HepG2 (cell line): ENCODE data around the gene VPS37D. TPM values are rescaled to one million over a fixed set of nuclear protein-coding genes. Genes with fewer than 3 reads are reported as not detected.

Experiments
- AKAP8 ChIP-seq: sonication (generic); formaldehyde crosslinking; IDR thresholded peaks from 2 replicates; pipeline ENCODE4 v1.5.1; 2020; ENCODE audit warnings: mild to moderate bottlenecking, missing genetic modification reagents
- ATAD3A ChIP-seq: sonication (generic); formaldehyde crosslinking; IDR thresholded peaks from 2 replicates; pipeline ENCODE4 v1.4.0; 2020; ENCODE audit warnings: missing genetic modification reagents
- BHLHE40 ChIP-seq: IDR thresholded peaks from 2 replicates; pipeline ENCODE4 v1.6.1; 2011; ENCODE audit warnings: low read length, improper control_type of control experiment
- GPN1 ChIP-seq: sonication (generic); formaldehyde crosslinking; IDR thresholded peaks from 2 replicates; pipeline ENCODE4 v1.5.1; 2020; ENCODE audit warnings: missing genetic modification reagents, borderline replicate concordance
- HBP1 ChIP-seq: IDR thresholded peaks from 2 replicates; pipeline ENCODE4 v1.6.1; 2016; ENCODE audit warnings: low read depth, control low read depth
- HNRNPL ChIP-seq: fragments of 200-400 bp; formaldehyde crosslinking; IDR thresholded peaks from 2 replicates; pipeline ENCODE4 v1.6.1; 2017; ENCODE audit warnings: mild to moderate bottlenecking, low read depth, low read length
- HOXA5 ChIP-seq: sonication (generic); formaldehyde crosslinking; IDR thresholded peaks from 2 replicates; pipeline ENCODE4 v1.4.0; 2020; ENCODE audit warnings: missing genetic modification reagents
- KDM6A ChIP-seq: IDR thresholded peaks from 2 replicates; pipeline ENCODE4 v1.6.1; 2016; ENCODE audit warnings: low read depth
- PHF21A ChIP-seq: sonication (generic); formaldehyde crosslinking; IDR thresholded peaks from 2 replicates; pipeline ENCODE4 v1.5.0; 2020; ENCODE audit warnings: mild to moderate bottlenecking, missing genetic modification reagents
- SRSF1 ChIP-seq: fragments of 200-400 bp; formaldehyde crosslinking; optimal IDR thresholded peaks from 2 replicates; pipeline ENCODE3; 2017; ENCODE audit warnings: mild to moderate bottlenecking, low read depth, low read length, moderate library complexity
- ZBTB40 ChIP-seq, 2 experiments: fragments of 450-650 bp in 1 of 2; sonication (generic) in 1 of 2; formaldehyde crosslinking in 1 of 2; IDR thresholded peaks; 2 replicates each; pipeline versions ENCODE4 v1.6.1 to v1.8.0; 2016 to 2022; ENCODE audit warnings: antibody characterized with exemption in 1 of 2, mild to moderate bottlenecking in 1 of 2, missing genetic modification reagents in 1 of 2
- ZHX2 ChIP-seq, 2 experiments: sonication (generic) in 1 of 2; formaldehyde crosslinking in 1 of 2; IDR thresholded peaks; 2 replicates each; pipeline versions ENCODE4 v1.6.1 to v1.9.0; 2014 to 2022; ENCODE audit warnings: antibody characterized with exemption in 1 of 2, borderline replicate concordance in 1 of 2, inconsistent platforms in 1 of 2, low read depth in 1 of 2, missing genetic modification reagents in 1 of 2
- ZNF24 ChIP-seq: fragments of 450-650 bp; IDR thresholded peaks from 2 replicates; pipeline ENCODE4 v1.6.1; 2017; ENCODE audit warnings: antibody characterized with exemption, mild to moderate bottlenecking
- ZNF558 ChIP-seq: sonication (generic); formaldehyde crosslinking; IDR thresholded peaks from 2 replicates; pipeline ENCODE4 v1.9.0; 2022; ENCODE audit warnings: mild to moderate bottlenecking, missing genetic modification reagents, borderline replicate concordance
- polyA plus RNA-seq, 8 experiments: library from polyadenylated mRNA; depleted of rRNA in 3 of 8; stranded (reverse) in 7 of 8; unstranded in 1 of 8; fragments of >200 nt; fragmentation: Illumina TruSeq in 4 of 8; extraction: Trizol in 4 of 8; gene quantifications; 2 replicates each; pipeline versions ENCODE4 v1.2.1 to v1.2.3, GENCODE V29; 2011 to 2016; ENCODE audit warnings: low read depth in 4 of 8, missing spikeins in 1 of 8, mixed read lengths in 1 of 8; ENCODE audit not compliant: insufficient read depth in 1 of 8
- total RNA-seq, 5 experiments: library from RNA; depleted of rRNA; stranded (reverse); fragments of >200 nt; fragmentation: Illumina TruSeq; extraction: Trizol; gene quantifications; 2 replicates each; pipeline ENCODE4 v1.2.3, GENCODE V29; 2016; ENCODE audit warnings: low read depth in 1 of 5

Gene VPS37D
- total and polyA plus RNA-seq, 2 of the 13 experiments (the other 11 are each of a cell fraction or from before 2014, with no cell fraction given) = 3.8 to 6.3 TPM

GRCh38 chr7:73682745-73683055 lies 15.1 kb downstream of the VPS37D start (continued):
- TF ChIP-seq HOXA5 (CRISPR knock-in tag) (0 out of 2 replicates have a peak, but pooled peaks have one; percentile 43), ATAD3A (CRISPR knock-in tag) (no peak), SRSF1 (peak; percentile 5), HBP1 (CRISPR knock-in tag) (no peak), AKAP8 (CRISPR knock-in tag) (0 out of 2 replicates have a peak, but pooled peaks have one; percentile 28), GPN1 (CRISPR knock-in tag) (no peak), PHF21A (CRISPR knock-in tag) (0 out of 2 replicates have a peak, but pooled peaks have one; percentile 19), HNRNPL (no peak), BHLHE40 (no peak), ZBTB40 (IDR thresholded peaks at IDR 0.05) (no peak), ZBTB40 (CRISPR knock-in tag; IDR thresholded peaks at IDR 0.05) (0 out of 2 replicates have a peak, but pooled peaks have one; percentile 15), ZHX2 (IDR thresholded peaks at IDR 0.05; ENCODE audit: low read depth) (no peak), ZHX2 (CRISPR knock-in tag; IDR thresholded peaks at IDR 0.05; ENCODE audit: borderline replicate concordance) (0 out of 2 replicates have a peak, but pooled peaks have one; percentile 18), ZNF24 (no peak), KDM6A (CRISPR knock-in tag) (no peak), ZNF558 (no peak)
